B cell (primary cell): ENCODE measurements around the gene HOXA10. TPM values are rescaled to one million over a fixed set of nuclear protein-coding genes. Genes with fewer than 3 reads are reported as not detected.

ENCODE experiments used
- ATAC-seq: fragments of 200-7000 bp; cut with Tn5 transposase; one replicate; pipeline ENCODE4 v1.10.0; 2021; ENCODE audit warnings: low read depth, mild to moderate bottlenecking, moderate number of reproducible peaks, moderate library complexity
- CTCF ChIA-PET: fragments of 350-600 bp; sonication (Branson Sonifier 250); formaldehyde crosslinking; loops from one replicate; lab custom pipeline; 2021; ENCODE audit warnings: antibody characterized with exemption, inconsistent platforms; lab: Charles Lee
- POLR2A ChIA-PET: fragments of 350-600 bp; sonication (Branson Sonifier 250); formaldehyde crosslinking; loops from one replicate; lab custom pipeline; 2021; ENCODE audit warnings: antibody characterized with exemption; lab: Charles Lee
- DNase-seq: peaks from one replicate; pipeline ENCODE4 v3.0.0; 2013
- H2AFZ ChIP-seq: 2 replicates; pipeline ENCODE4 v1.6.1; 2012; ENCODE audit warnings: mild to moderate bottlenecking, low read depth, low read length; ENCODE audit not compliant: insufficient read depth, poor library complexity, severe bottlenecking
- H3K27ac ChIP-seq, 2 donors: 1 replicate in 1 of 2; 2 replicates in 1 of 2; pipeline ENCODE4 v1.5.1; 2012 to 2013; ENCODE audit warnings: low read length in 2 of 2, mild to moderate bottlenecking in 2 of 2, moderate library complexity in 1 of 2
- H3K27me3 ChIP-seq, 4 experiments: fragments of 200-600 bp in 1 of 4; sonication (generic) in 1 of 4; replicated peaks in 1 of 4; 1 replicate in 2 of 4; 2 replicates in 2 of 4; pipeline versions ENCODE4 v1.6.1 to v1.7.0; 2013 to 2016; ENCODE audit warnings: low read length in 3 of 4, mild to moderate bottlenecking in 2 of 4, mixed read lengths in 1 of 4, moderate library complexity in 1 of 4; ENCODE audit not compliant: insufficient read depth in 4 of 4, control insufficient read depth in 3 of 4; ENCODE audit errors: control extremely low read depth in 1 of 4
- H3K36me3 ChIP-seq, 2 experiments: replicated peaks in 1 of 2; 1 replicate in 1 of 2; 2 replicates in 1 of 2; pipeline versions ENCODE4 v1.6.1 to v1.7.1; 2013; ENCODE audit warnings: low read length in 1 of 2; ENCODE audit not compliant: insufficient read depth in 2 of 2, control insufficient read depth in 1 of 2; ENCODE audit errors: control extremely low read depth in 1 of 2, extremely low read depth in 1 of 2
- H3K4me1 ChIP-seq, 2 donors: fragments of 200-600 bp in 1 of 2; sonication (generic) in 1 of 2; 1 replicate in 1 of 2; 2 replicates in 1 of 2; pipeline versions ENCODE4 v1.5.1 to v1.6.1; 2013 to 2017; ENCODE audit warnings: low read length in 2 of 2; ENCODE audit not compliant: control insufficient read depth in 2 of 2, insufficient read depth in 2 of 2
- H3K4me2 ChIP-seq: replicated peaks from 2 replicates; pipeline ENCODE3; 2012; ENCODE audit warnings: mild to moderate bottlenecking, low read depth, low read length; ENCODE audit not compliant: poor library complexity, severe bottlenecking
- H3K4me3 ChIP-seq, 5 experiments: fragments of 200-600 bp in 1 of 5; sonication (generic) in 1 of 5; 1 replicate in 3 of 5; 2 replicates in 2 of 5; pipeline versions ENCODE4 v1.5.1 to v1.7.0; 2011 to 2016; ENCODE audit warnings: low read length in 4 of 5, mild to moderate bottlenecking in 4 of 5, low read depth in 2 of 5, control low read depth in 1 of 5, moderate library complexity in 1 of 5; ENCODE audit not compliant: insufficient read depth in 1 of 5; ENCODE audit errors: control extremely low read depth in 1 of 5, extremely low read depth in 1 of 5
- H3K79me2 ChIP-seq: fragments of 200-600 bp; sonication (generic); one replicate; pipeline ENCODE4 v1.6.0; 2016; ENCODE audit warnings: low read length; ENCODE audit not compliant: control insufficient read depth, insufficient read depth
- H3K9ac ChIP-seq: fragments of 200-600 bp; sonication (generic); 2 replicates; pipeline ENCODE4 v1.6.1; 2017; ENCODE audit warnings: mild to moderate bottlenecking, low read length, moderate library complexity
- H3K9me3 ChIP-seq, 3 donors: one replicate each; pipeline versions ENCODE4 v1.6.1 to v1.7.1; 2013; ENCODE audit warnings: low read length in 2 of 3; ENCODE audit not compliant: control insufficient read depth in 2 of 3, insufficient read depth in 1 of 3; ENCODE audit errors: control extremely low read depth in 1 of 3
- H4K20me1 ChIP-seq: 2 replicates; pipeline ENCODE4 v1.6.0; 2012; ENCODE audit warnings: mild to moderate bottlenecking, low read length; ENCODE audit not compliant: insufficient read depth, control insufficient read depth, poor library complexity, severe bottlenecking
- H3K27ac Mint-ChIP-seq: one replicate; pipeline ENCODE4 v1.8.0; 2021; ENCODE audit warnings: mixed read lengths
- H3K27me3 Mint-ChIP-seq: one replicate; pipeline ENCODE4 v1.8.0; 2021; ENCODE audit warnings: mixed read lengths
- H3K4me1 Mint-ChIP-seq: one replicate; pipeline ENCODE4 v1.8.0; 2021; ENCODE audit warnings: mixed read lengths
- H3K4me3 Mint-ChIP-seq: one replicate; pipeline ENCODE4 v1.8.0; 2021; ENCODE audit warnings: mixed read lengths
- H3K9me3 Mint-ChIP-seq: one replicate; pipeline ENCODE4 v1.8.0; 2022; ENCODE audit warnings: mixed read lengths; ENCODE audit not compliant: insufficient read depth
- CTCF ChIP-seq: fragments of 200-600 bp; IDR thresholded peaks from one replicate; pipeline ENCODE4 v1.8.0; 2022; ENCODE audit warnings: antibody characterized with exemption, mild to moderate bottlenecking
- EZH2 ChIP-seq: IDR thresholded peaks from 2 replicates; pipeline ENCODE4 v1.6.1; 2012; ENCODE audit warnings: borderline replicate concordance, low read depth, mild to moderate bottlenecking, moderate library complexity, low read length; ENCODE audit not compliant: insufficient read depth, poor library complexity, severe bottlenecking
- WGBS: methylation state at CpG from one replicate; pipeline ENCODE4 v1.1.5; 2013; ENCODE audit warnings: missing lambda C conversion rate; ENCODE audit not compliant: insufficient coverage; 5-methylcytosine and 5-hydroxymethylcytosine counted together
- intact Hi-C: fragments of 100-400 bp; cut with micrococcal nuclease; formaldehyde crosslinking; loops from one replicate; pipeline ENCODE4 v1.10.0; 2022
- polyA plus RNA-seq: library from polyadenylated mRNA; depleted of rRNA; stranded (reverse); fragments of >200 nt; gene quantifications from 2 replicates; pipeline ENCODE4 v1.2.3, GENCODE V29; 2012
- total RNA-seq, 2 donors: library from RNA; stranded (reverse); fragments of 120-200 nt in 1 of 2; gene quantifications; 1 replicate in 1 of 2; 2 replicates in 1 of 2; pipeline versions ENCODE4 v1.2.3 to v1.2.4, GENCODE V29; 2013 to 2022

HOXA10 gene
- total and polyA plus RNA-seq, 2 donors (not counting 1 experiment from before 2014, with no cell fraction given) = not detected

GRCh38 chr7:27205325-27206280 is 31.5 kb upstream of the HOXA10 start:
- Histone ChIP-seq H3K9ac (no peak overlapping the region), H3K4me2 (peak overlapping the region; percentile 9), H3K27me3 (peaks cover 1 to 97% (median 91%) of the 10 kb centered on the region in 4 experiments), H4K20me1 (no peaks in the 10 kb centered on the region), H3K4me3 (no peak overlapping the region), H3K79me2 (no peaks in the 10 kb centered on the region), H3K36me3 (no peaks in the 10 kb centered on the region), H3K9me3 (peaks cover 1 to 46% (median 6%) of the 10 kb centered on the region in 3 donors), H3K27ac (no peak overlapping the region), H3K4me1 (peaks cover 34 to 55% of the 10 kb centered on the region in 2 donors), H2AFZ (no peak overlapping the region)
- H3K4me1 Mint-ChIP-seq = peaks cover 34% of the 10 kb centered on the region
- peak; percentile 64 for TF ChIP-seq EZH2
- TF ChIP-seq CTCF = no peak
- ATAC-seq (no peak), DNase-seq (peak; percentile 45)
- 11% methylated on average over 38 of the region's 52 CpGs for WGBS
- ChIA-PET POLR2A (no interaction called here), CTCF (interaction anchor here (0.8 to 2.4 kb wide), 4 partner anchors 9 to 13 kb away, joined by 3 to 7 read pairs (median 4); no protein-coding TSS in a partner anchor)
- peak overlapping the region; percentile 37 for H3K27ac Mint-ChIP-seq
- peaks cover 90% of the 10 kb centered on the region for H3K27me3 Mint-ChIP-seq
- peak overlapping the region; percentile 41 for H3K4me3 Mint-ChIP-seq
- H3K9me3 Mint-ChIP-seq = no peaks in the 10 kb centered on the region
- intact Hi-C loops = loop anchor here (2.0 kb wide), 1 partner anchor 21 kb away; the partner anchor contains the start of gene HOXA11
